ENCODE measurements around the gene ATP6V0E1. TPM values are rescaled to one million over a fixed set of nuclear protein-coding genes. Genes with fewer than 3 reads are reported as not detected.
A peak's percentile ranks its signal among the peaks of the same experiment; 100 is the strongest.

The ATP6V0E1 gene
- 100 to 1,000 TPM; 163 to 166 TPM for total RNA-seq

GRCh38 chr5:172983542-172984243 is at the start of gene ATP6V0E1:
TSS of gene ATP6V0E1 (plus strand) at chr5:172983771. CDS start at chr5:172983861, 90 bp downstream.
- H3K27ac Mint-ChIP-seq, result peak within 1 kb of the TSS; percentile 97
- H3K4me1 Mint-ChIP-seq, result peaks cover 29% of the 10 kb centered on the region
- peak within 1 kb of the TSS; percentile 96 for H3K4me3 Mint-ChIP-seq
- no peaks in the 10 kb centered on the region for H3K9me3 Mint-ChIP-seq
- ChIA-PET POLR2A (interaction anchor here (0.6 to 4.1 kb wide), 51 partner anchors 11 to 901 kb away, joined by 3 to 66 read pairs (median 4); partner anchors contain the start of genes BNIP1, DUSP1 and RPL26L1), CTCF (interaction anchor here (0.7 to 3.6 kb wide), 32 partner anchors 11 to 532 kb away, joined by 3 to 42 read pairs (median 5); partner anchors contain the start of genes BNIP1, DUSP1 and RPL26L1)
- peak; percentile 96 for DNase-seq
- H3K27me3 Mint-ChIP-seq, result no peaks in the 10 kb centered on the region
- H3K36me3 Mint-ChIP-seq (ENCODE audit: low read depth), result peaks cover 32% of the 10 kb centered on the region

- no peaks in the 10 kb centered on the region for H3K4me1 Mint-ChIP-seq
- no peak for DNase-seq
- ChIA-PET POLR2A (interaction anchor here (0.9 kb wide), 1 partner anchor 295 kb away, joined by 3 read pairs; no protein-coding TSS in a partner anchor), CTCF (interaction anchor here (1.1 to 18.4 kb wide), 2 partner anchors 222 to 238 kb away, joined by 4 to 258 read pairs; no protein-coding TSS in a partner anchor)
- H3K36me3 Mint-ChIP-seq (ENCODE audit: low read depth), result no peaks in the 10 kb centered on the region
- no peaks in the 10 kb centered on the region for H3K27me3 Mint-ChIP-seq
- H3K9me3 Mint-ChIP-seq, result no peaks in the 10 kb centered on the region
- H3K27ac Mint-ChIP-seq, result no peak overlapping the region
- H3K4me3 Mint-ChIP-seq, result no peak overlapping the region
Observed at GRCh38 chr5:172935096-172935495, 48.5 kb upstream of the ATP6V0E1 start.

- Mint-ChIP-seq H3K9me3 (no peaks in the 10 kb centered on the region), H3K27me3 (no peaks in the 10 kb centered on the region), H3K4me1 (no peaks in the 10 kb centered on the region), H3K36me3 (ENCODE audit: low read depth) (no peaks in the 10 kb centered on the region), H3K4me3 (no peak overlapping the region), H3K27ac (no peak overlapping the region)
- DNase-seq, result no peak
- POLR2A ChIA-PET, result interaction anchor here (1.3 kb wide), 1 partner anchor 225 kb away, joined by 3 read pairs; no protein-coding TSS in a partner anchor
- CTCF ChIA-PET, result interaction anchor here (0.6 to 18.4 kb wide), 5 partner anchors 9 to 239 kb away, joined by 3 to 258 read pairs (median 4); no protein-coding TSS in a partner anchor
Observed at GRCh38 chr5:172936401-172936800, 47.2 kb upstream of the ATP6V0E1 start.

GRCh38 chr5:172939071-172939470 is 44.5 kb upstream of the ATP6V0E1 start:
- H3K9me3 Mint-ChIP-seq, result no peaks in the 10 kb centered on the region
- no peak for DNase-seq
- no peaks in the 10 kb centered on the region for H3K27me3 Mint-ChIP-seq
- H3K36me3 Mint-ChIP-seq (ENCODE audit: low read depth), result no peaks in the 10 kb centered on the region
- H3K4me3 Mint-ChIP-seq, result no peak overlapping the region
- ChIA-PET CTCF (interaction anchor here (1.1 to 18.4 kb wide), 4 partner anchors 12 to 242 kb away, joined by 3 to 258 read pairs (median 6); no protein-coding TSS in a partner anchor), POLR2A (no interaction called here)
- H3K27ac Mint-ChIP-seq, result no peak overlapping the region
- H3K4me1 Mint-ChIP-seq, result no peaks in the 10 kb centered on the region

GRCh38 chr5:172939611-172940267 is 43.8 kb upstream of the ATP6V0E1 start:
- Mint-ChIP-seq H3K36me3 (ENCODE audit: low read depth) (no peaks in the 10 kb centered on the region), H3K9me3 (no peaks in the 10 kb centered on the region), H3K4me3 (no peak overlapping the region), H3K27me3 (no peaks in the 10 kb centered on the region), H3K4me1 (no peaks in the 10 kb centered on the region), H3K27ac (no peak overlapping the region)
- DNase-seq, result no peak
- CTCF ChIA-PET, result interaction anchor here (1.0 to 18.4 kb wide), 5 partner anchors 13 to 243 kb away, joined by 3 to 258 read pairs (median 3); partner anchors contain the start of gene ATP6V0E1
- POLR2A ChIA-PET, result no interaction called here

- no peak for DNase-seq
- no peak overlapping the region for H3K27ac Mint-ChIP-seq
- ChIA-PET CTCF (interaction anchor here (1.0 to 18.4 kb wide), 3 partner anchors 14 to 228 kb away, joined by 3 to 258 read pairs (median 8); partner anchors contain the start of gene ATP6V0E1), POLR2A (no interaction called here)
- no peaks in the 10 kb centered on the region for H3K9me3 Mint-ChIP-seq
- no peaks in the 10 kb centered on the region for H3K4me1 Mint-ChIP-seq
- H3K27me3 Mint-ChIP-seq, result no peaks in the 10 kb centered on the region
- no peaks in the 10 kb centered on the region for H3K36me3 Mint-ChIP-seq (ENCODE audit: low read depth)
- no peak overlapping the region for H3K4me3 Mint-ChIP-seq
Observed at GRCh38 chr5:172940268-172941066, 43.1 kb upstream of the ATP6V0E1 start.

- Mint-ChIP-seq H3K4me3 (no peak overlapping the region), H3K4me1 (no peaks in the 10 kb centered on the region), H3K27me3 (no peaks in the 10 kb centered on the region), H3K36me3 (ENCODE audit: low read depth) (no peaks in the 10 kb centered on the region), H3K9me3 (no peaks in the 10 kb centered on the region), H3K27ac (no peak overlapping the region)
- no peak for DNase-seq
- ChIA-PET CTCF (interaction anchor here (2.3 to 18.4 kb wide), 2 partner anchors 14 to 228 kb away, joined by 8 to 258 read pairs; no protein-coding TSS in a partner anchor), POLR2A (no interaction called here)
Observed at GRCh38 chr5:172941067-172941516, 42.5 kb upstream of the ATP6V0E1 start.

GRCh38 chr5:172942556-172942955 is 41.0 kb upstream of the ATP6V0E1 start:
- Mint-ChIP-seq H3K27ac (no peak overlapping the region), H3K27me3 (no peaks in the 10 kb centered on the region), H3K4me1 (no peaks in the 10 kb centered on the region), H3K9me3 (no peaks in the 10 kb centered on the region), H3K4me3 (no peak overlapping the region), H3K36me3 (ENCODE audit: low read depth) (no peaks in the 10 kb centered on the region)
- no peak for DNase-seq
- ChIA-PET POLR2A (no interaction called here), CTCF (interaction anchor here (0.8 to 18.4 kb wide), 2 partner anchors 230 to 236 kb away, joined by 3 to 258 read pairs; no protein-coding TSS in a partner anchor)

GRCh38 chr5:172943283-172943841 is 40.2 kb upstream of the ATP6V0E1 start:
- no peak overlapping the region for H3K4me3 Mint-ChIP-seq
- H3K36me3 Mint-ChIP-seq (ENCODE audit: low read depth), result no peaks in the 10 kb centered on the region
- H3K27ac Mint-ChIP-seq, result no peak overlapping the region
- ChIA-PET CTCF (interaction anchor here (1.2 kb wide), 1 partner anchor 236 kb away, joined by 3 read pairs; no protein-coding TSS in a partner anchor), POLR2A (no interaction called here)
- no peaks in the 10 kb centered on the region for H3K9me3 Mint-ChIP-seq
- H3K27me3 Mint-ChIP-seq, result no peaks in the 10 kb centered on the region
- DNase-seq, result no peak
- no peaks in the 10 kb centered on the region for H3K4me1 Mint-ChIP-seq

- Mint-ChIP-seq H3K27ac (no peak overlapping the region), H3K36me3 (ENCODE audit: low read depth) (no peaks in the 10 kb centered on the region), H3K4me1 (no peaks in the 10 kb centered on the region), H3K9me3 (no peaks in the 10 kb centered on the region), H3K4me3 (no peak overlapping the region), H3K27me3 (no peaks in the 10 kb centered on the region)
- ChIA-PET CTCF (interaction anchor here (1.2 kb wide), 1 partner anchor 237 kb away, joined by 3 read pairs; no protein-coding TSS in a partner anchor), POLR2A (no interaction called here)
- no peak for DNase-seq
Observed at GRCh38 chr5:172943906-172944305, 39.7 kb upstream of the ATP6V0E1 start.

GRCh38 chr5:172944741-172945140 is 38.8 kb upstream of the ATP6V0E1 start:
- no peaks in the 10 kb centered on the region for H3K36me3 Mint-ChIP-seq (ENCODE audit: low read depth)
- no peaks in the 10 kb centered on the region for H3K9me3 Mint-ChIP-seq
- H3K4me1 Mint-ChIP-seq, result no peaks in the 10 kb centered on the region
- no peak for DNase-seq
- no peak overlapping the region for H3K27ac Mint-ChIP-seq
- no peaks in the 10 kb centered on the region for H3K27me3 Mint-ChIP-seq
- ChIA-PET CTCF (no interaction called here), POLR2A (no interaction called here)
- no peak overlapping the region for H3K4me3 Mint-ChIP-seq

GRCh38 chr5:172945151-172945550 is 38.4 kb upstream of the ATP6V0E1 start:
- Mint-ChIP-seq H3K27ac (no peak overlapping the region), H3K4me1 (no peaks in the 10 kb centered on the region), H3K4me3 (no peak overlapping the region), H3K36me3 (ENCODE audit: low read depth) (no peaks in the 10 kb centered on the region), H3K27me3 (no peaks in the 10 kb centered on the region), H3K9me3 (no peaks in the 10 kb centered on the region)
- POLR2A ChIA-PET, result no interaction called here
- CTCF ChIA-PET, result no interaction called here
- DNase-seq, result no peak
